SKM-1 treated with dmso at 0.1 percent for 144 hours (cell line): Measurements from ENCODE around the gene CTDSP2.
"Not testable (repeated sequence)": the region's sequence is repeated elsewhere in the genome, so short reads cannot be mapped to it uniquely, and the experiment has no call there.

Experiments used
- DNase-seq: peaks from one replicate; lab custom pipeline; 2025; ENCODE audit not compliant: unreplicated experiment; lab: John Stamatoyannopoulos, UW

The CTDSP2 gene

GRCh38 chr12:57836442-57837375 lies 9.8 kb downstream of the CTDSP2 start:
- DNase-seq: peak; percentile 31

- DNase-seq: no peak
Measured at GRCh38 chr12:57835366-57836288, 10.9 kb downstream of the CTDSP2 start.

GRCh38 chr12:57834086-57834876 lies 12.2 kb downstream of the CTDSP2 start:
- DNase-seq: no peak

- no peak for DNase-seq
Measured at GRCh38 chr12:57833672-57834071, 12.9 kb downstream of the CTDSP2 start.

- no peak for DNase-seq
Measured at GRCh38 chr12:57832966-57833365, 13.6 kb downstream of the CTDSP2 start.

- DNase-seq: no peak
Measured at GRCh38 chr12:57830393-57830792, 16.1 kb downstream of the CTDSP2 start.

- no peak for DNase-seq
Measured at GRCh38 chr12:57829025-57829777, 17.3 kb downstream of the CTDSP2 start.

GRCh38 chr12:57826966-57827365 lies 19.6 kb downstream of the CTDSP2 start:
- DNase-seq: no peak

GRCh38 chr12:57826400-57826799 lies 20.1 kb downstream of the CTDSP2 start:
- no peak for DNase-seq

GRCh38 chr12:57825451-57825850 lies 21.1 kb downstream of the CTDSP2 start:
- DNase-seq: no peak

GRCh38 chr12:57823908-57824640 lies 22.5 kb downstream of the CTDSP2 start:
- no peak for DNase-seq

GRCh38 chr12:57823131-57823907 lies 23.2 kb downstream of the CTDSP2 start:
- DNase-seq: no peak

- DNase-seq: no peak
Measured at GRCh38 chr12:57822392-57823130, 24.0 kb downstream of the CTDSP2 start.

GRCh38 chr12:57821474-57822214 lies 24.9 kb downstream of the CTDSP2 start:
- no peak for DNase-seq

GRCh38 chr12:57821015-57821414 lies 25.5 kb downstream of the CTDSP2 start:
- DNase-seq: not testable (repeated sequence)

GRCh38 chr12:57820119-57820518 lies 26.4 kb downstream of the CTDSP2 start:
- DNase-seq: not testable (repeated sequence)

GRCh38 chr12:57817990-57818331 lies 28.6 kb downstream of the CTDSP2 start:
- DNase-seq: not testable (repeated sequence)
